ENCODE data around the gene CYP27C1. TPM values are rescaled to one million over a fixed set of nuclear protein-coding genes. Genes with fewer than 3 reads are reported as not detected.
A peak's percentile ranks its signal among the peaks of the same experiment; 100 is the strongest.

CYP27C1 gene
- total RNA-seq, 1 donor from 2014 or later: 3.0 TPM

DNA sequence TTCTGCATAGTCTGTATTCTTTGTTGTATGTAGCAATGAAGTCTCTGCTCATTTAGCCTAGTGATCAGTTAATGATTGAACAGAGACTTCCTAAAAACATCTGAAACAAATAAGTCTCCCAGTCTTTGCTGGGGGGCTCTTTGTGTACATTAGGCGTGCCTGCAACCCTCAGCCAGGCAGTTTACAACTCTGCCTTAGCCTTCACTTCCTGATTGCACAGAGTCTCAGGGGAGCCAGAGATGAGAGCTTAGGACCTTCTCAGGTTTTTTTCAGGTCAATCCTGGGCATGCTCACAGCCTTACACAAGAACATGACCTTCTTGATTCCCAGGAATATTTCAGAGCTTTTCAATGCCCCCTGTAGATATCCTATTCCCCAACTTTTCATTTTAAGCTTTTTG is 69.1 kb downstream of the CYP27C1 start:
- Histone ChIP-seq H3K27me3 (no peaks in the 10 kb centered on the region), H3K4me2 (no peak overlapping the region), H4K20me1 (ENCODE audit: low read depth) (no peaks in the 10 kb centered on the region), H3K9ac (no peak overlapping the region), H3K4me1 (peaks cover 9% of the 10 kb centered on the region), H3K4me3 (no peak overlapping the region), H3K27ac (no peak overlapping the region), H3F3A (ENCODE audit: low read depth) (peaks cover 10% of the 10 kb centered on the region), H2AFZ (replicated peaks) (no peak overlapping the region), H3K36me3 (no peaks in the 10 kb centered on the region), H3K9me3 (ENCODE audit: low read depth) (no peaks in the 10 kb centered on the region), H3K79me2 (ENCODE audit: low read depth) (no peaks in the 10 kb centered on the region)
- DNase-seq (ENCODE audit: low spot score): no peak
- H3K4me1 Mint-ChIP-seq: peaks cover 15% of the 10 kb centered on the region
- no peak overlapping the region for H3K4me3 Mint-ChIP-seq
- H3K9me3 Mint-ChIP-seq: peaks cover 7% of the 10 kb centered on the region
- no peaks in the 10 kb centered on the region for H3K27me3 Mint-ChIP-seq (ENCODE audit: insufficient read depth, low read depth)
- no peak for TF ChIP-seq EZH2 (IDR thresholded peaks at IDR 0.05)
- TF ChIP-seq, protein P1, sequence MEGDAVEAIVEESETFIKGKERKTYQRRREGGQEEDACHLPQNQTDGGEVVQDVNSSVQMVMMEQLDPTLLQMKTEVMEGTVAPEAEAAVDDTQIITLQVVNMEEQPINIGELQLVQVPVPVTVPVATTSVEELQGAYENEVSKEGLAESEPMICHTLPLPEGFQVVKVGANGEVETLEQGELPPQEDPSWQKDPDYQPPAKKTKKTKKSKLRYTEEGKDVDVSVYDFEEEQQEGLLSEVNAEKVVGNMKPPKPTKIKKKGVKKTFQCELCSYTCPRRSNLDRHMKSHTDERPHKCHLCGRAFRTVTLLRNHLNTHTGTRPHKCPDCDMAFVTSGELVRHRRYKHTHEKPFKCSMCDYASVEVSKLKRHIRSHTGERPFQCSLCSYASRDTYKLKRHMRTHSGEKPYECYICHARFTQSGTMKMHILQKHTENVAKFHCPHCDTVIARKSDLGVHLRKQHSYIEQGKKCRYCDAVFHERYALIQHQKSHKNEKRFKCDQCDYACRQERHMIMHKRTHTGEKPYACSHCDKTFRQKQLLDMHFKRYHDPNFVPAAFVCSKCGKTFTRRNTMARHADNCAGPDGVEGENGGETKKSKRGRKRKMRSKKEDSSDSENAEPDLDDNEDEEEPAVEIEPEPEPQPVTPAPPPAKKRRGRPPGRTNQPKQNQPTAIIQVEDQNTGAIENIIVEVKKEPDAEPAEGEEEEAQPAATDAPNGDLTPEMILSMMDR (IDR thresholded peaks at IDR 0.05): no peak
- no peak overlapping the region for H3K27ac Mint-ChIP-seq
- H3K36me3 Mint-ChIP-seq: no peaks in the 10 kb centered on the region

DNA sequence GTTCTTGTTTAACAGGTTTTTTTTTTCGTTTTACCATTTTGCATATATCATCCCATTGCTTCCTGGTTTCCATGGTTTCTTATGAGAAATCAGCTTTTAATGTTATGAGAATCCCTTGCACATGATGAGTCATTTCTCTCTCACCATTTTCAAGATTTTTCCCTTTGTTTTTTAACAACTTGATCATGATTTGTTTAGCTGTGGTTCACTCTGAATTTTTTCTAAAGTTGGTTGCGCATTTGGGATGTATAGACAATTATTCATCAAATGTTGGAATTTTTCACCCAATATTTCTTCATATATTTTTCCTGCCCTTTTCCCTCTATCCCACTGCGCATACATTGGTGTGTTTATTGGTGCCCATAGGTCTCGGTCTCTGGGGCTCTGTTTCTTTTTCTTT is 70.7 kb downstream of the CYP27C1 start:
- no peaks in the 10 kb centered on the region for H3K27me3 ChIP-seq
- Mint-ChIP-seq H3K9me3 (peaks cover 7% of the 10 kb centered on the region), H3K27me3 (ENCODE audit: insufficient read depth, low read depth) (no peaks in the 10 kb centered on the region), H3K4me3 (no peak overlapping the region), H3K36me3 (no peaks in the 10 kb centered on the region), H3K4me1 (peaks cover 13% of the 10 kb centered on the region), H3K27ac (no peak overlapping the region)
- H3K36me3 ChIP-seq: no peaks in the 10 kb centered on the region
- H3K27ac ChIP-seq: no peak overlapping the region
- no peaks in the 10 kb centered on the region for H3K9me3 ChIP-seq (ENCODE audit: low read depth)
- H3K9ac ChIP-seq: no peak overlapping the region
- peaks cover 15% of the 10 kb centered on the region for H3F3A ChIP-seq (ENCODE audit: low read depth)
- no peak overlapping the region for H3K4me2 ChIP-seq
- no peaks in the 10 kb centered on the region for H4K20me1 ChIP-seq (ENCODE audit: low read depth)
- H3K79me2 ChIP-seq (ENCODE audit: low read depth): no peaks in the 10 kb centered on the region
- no peak for DNase-seq (ENCODE audit: low spot score)
- no peak overlapping the region for H2AFZ ChIP-seq (replicated peaks)
- no peak overlapping the region for H3K4me3 ChIP-seq
- peaks cover 9% of the 10 kb centered on the region for H3K4me1 ChIP-seq
- TF ChIP-seq EZH2 (IDR thresholded peaks at IDR 0.05) (no peak), EZH2phosphoT487 (IDR thresholded peaks at IDR 0.05) (no peak)
- TF ChIP-seq, protein P1 (IDR thresholded peaks at IDR 0.05): no peak

DNA sequence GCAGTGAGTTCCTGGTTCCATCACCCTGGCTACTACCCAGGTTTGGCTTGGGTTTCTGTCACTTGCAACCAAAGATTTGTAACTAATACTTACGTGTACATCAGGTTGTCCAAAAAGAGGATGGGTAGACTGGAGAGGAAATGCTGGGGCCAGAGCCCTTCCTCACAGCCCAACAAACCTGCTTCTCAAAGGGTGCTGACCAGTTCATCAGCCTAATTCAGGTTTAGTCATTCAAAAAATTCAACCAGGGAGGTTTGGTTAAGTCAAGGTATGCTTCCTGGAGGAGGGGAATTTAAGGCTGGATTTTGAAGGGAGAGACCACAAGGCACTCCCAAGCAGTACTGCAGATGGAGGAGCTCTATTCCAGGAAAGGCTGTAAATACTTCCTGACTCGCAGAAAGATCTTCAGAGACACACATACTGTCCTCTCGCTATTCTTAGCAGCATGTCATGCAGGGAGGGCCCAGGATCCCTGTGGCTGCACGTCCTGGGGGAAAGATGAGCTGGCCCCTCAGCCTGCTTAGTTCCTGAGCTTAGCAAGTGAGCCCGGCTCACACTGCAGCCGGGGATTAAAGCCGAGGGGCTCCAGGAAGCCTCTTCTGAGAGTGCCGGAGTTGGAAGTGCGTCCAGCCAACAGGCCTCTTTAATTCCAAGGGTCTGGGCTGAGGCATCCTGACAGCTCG is 73.1 kb downstream of the CYP27C1 start:
- Histone ChIP-seq H3K4me1 (peaks cover 9% of the 10 kb centered on the region), H3K4me3 (no peak overlapping the region), H3K4me2 (peak overlapping the region; percentile 5), H3K27me3 (no peaks in the 10 kb centered on the region), H3K9me3 (ENCODE audit: low read depth) (no peaks in the 10 kb centered on the region), H3F3A (ENCODE audit: low read depth) (peaks cover 17% of the 10 kb centered on the region), H2AFZ (replicated peaks) (peak overlapping the region; percentile 61), H3K27ac (no peak overlapping the region), H3K79me2 (ENCODE audit: low read depth) (no peaks in the 10 kb centered on the region), H3K36me3 (no peaks in the 10 kb centered on the region), H4K20me1 (ENCODE audit: low read depth) (no peaks in the 10 kb centered on the region), H3K9ac (no peak overlapping the region)
- DNase-seq (ENCODE audit: low spot score): peak; percentile 58
- H3K4me1 Mint-ChIP-seq: peaks cover 13% of the 10 kb centered on the region
- TF ChIP-seq, protein P1 (IDR thresholded peaks at IDR 0.05): no peak
- TF ChIP-seq EZH2phosphoT487 (IDR thresholded peaks at IDR 0.05): no peak
- TF ChIP-seq EZH2 (IDR thresholded peaks at IDR 0.05): no peak
- H3K4me3 Mint-ChIP-seq: no peak overlapping the region
- H3K27ac Mint-ChIP-seq: no peak overlapping the region
- peaks cover 2% of the 10 kb centered on the region for H3K27me3 Mint-ChIP-seq (ENCODE audit: insufficient read depth, low read depth)
- H3K36me3 Mint-ChIP-seq: no peaks in the 10 kb centered on the region
- peaks cover 7% of the 10 kb centered on the region for H3K9me3 Mint-ChIP-seq
